ENCODE data around the gene RASGRF2. TPM values are rescaled to one million over a fixed set of nuclear protein-coding genes. Genes with fewer than 3 reads are reported as not detected.

The RASGRF2 gene
- total and polyA plus RNA-seq, 2 of the 13 experiments (the other 11 are each of a cell fraction or from before 2014, with no cell fraction given), result 23.6 to 29.0 TPM

DNA sequence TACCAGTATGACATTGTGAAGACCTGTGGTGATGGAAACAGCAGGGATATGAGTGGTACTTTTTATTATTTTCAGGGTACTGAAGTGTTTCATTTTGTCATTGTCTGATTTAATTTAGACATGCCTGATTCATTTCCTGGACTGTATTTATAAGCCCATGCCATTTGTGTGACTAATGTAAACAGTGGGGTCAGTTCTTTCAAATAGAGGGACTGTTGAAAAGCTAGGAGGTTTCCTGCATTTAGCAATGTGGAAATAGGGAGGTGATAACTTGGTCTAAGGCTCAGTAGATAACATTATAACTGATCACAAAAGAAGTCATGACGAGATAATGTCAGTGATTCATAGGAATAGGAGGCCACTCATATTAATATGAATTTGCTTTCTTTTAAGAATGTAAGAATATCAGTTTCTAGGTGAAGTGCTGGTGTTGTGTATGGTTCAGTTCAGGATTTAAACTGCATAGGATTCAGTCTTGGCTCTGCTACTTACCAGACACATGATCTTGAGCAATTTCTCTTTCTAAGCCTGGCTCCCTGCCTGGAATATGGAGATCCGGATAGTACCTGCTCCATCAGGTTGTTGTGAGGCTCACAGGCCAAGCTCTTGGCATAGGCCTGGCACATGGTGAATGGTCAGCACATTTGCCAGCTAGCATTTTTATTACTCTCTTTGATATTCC lies 7.5 kb downstream of the RASGRF2 start (continued):
- TF ChIP-seq, protein P1, sequence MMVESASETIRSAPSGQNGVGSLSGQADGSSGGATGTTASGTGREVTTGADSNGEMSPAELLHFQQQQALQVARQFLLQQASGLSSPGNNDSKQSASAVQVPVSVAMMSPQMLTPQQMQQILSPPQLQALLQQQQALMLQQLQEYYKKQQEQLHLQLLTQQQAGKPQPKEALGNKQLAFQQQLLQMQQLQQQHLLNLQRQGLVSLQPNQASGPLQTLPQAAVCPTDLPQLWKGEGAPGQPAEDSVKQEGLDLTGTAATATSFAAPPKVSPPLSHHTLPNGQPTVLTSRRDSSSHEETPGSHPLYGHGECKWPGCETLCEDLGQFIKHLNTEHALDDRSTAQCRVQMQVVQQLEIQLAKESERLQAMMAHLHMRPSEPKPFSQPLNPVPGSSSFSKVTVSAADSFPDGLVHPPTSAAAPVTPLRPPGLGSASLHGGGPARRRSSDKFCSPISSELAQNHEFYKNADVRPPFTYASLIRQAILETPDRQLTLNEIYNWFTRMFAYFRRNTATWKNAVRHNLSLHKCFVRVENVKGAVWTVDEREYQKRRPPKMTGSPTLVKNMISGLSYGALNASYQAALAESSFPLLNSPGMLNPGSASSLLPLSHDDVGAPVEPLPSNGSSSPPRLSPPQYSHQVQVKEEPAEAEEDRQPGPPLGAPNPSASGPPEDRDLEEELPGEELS (CRISPR knock-in tag; IDR thresholded peaks at IDR 0.05), result peak; percentile 54; the same call in 1 of the 2 replicates
- TF ChIP-seq GATAD2A (CRISPR knock-in tag; IDR thresholded peaks at IDR 0.05) (peak; percentile 65), ZNF766 (CRISPR knock-in tag; IDR thresholded peaks at IDR 0.05; ENCODE audit: borderline replicate concordance) (no peak), BCL6 (CRISPR knock-in tag; IDR thresholded peaks at IDR 0.05) (peak; percentile 63), CCAR2 (optimal IDR thresholded peaks at IDR 0.05; ENCODE audit: low read depth, low read length) (no peak), ZNF614 (CRISPR knock-in tag; IDR thresholded peaks at IDR 0.05; ENCODE audit: borderline replicate concordance) (no peak), RFXAP (CRISPR knock-in tag; IDR thresholded peaks at IDR 0.05; ENCODE audit: borderline replicate concordance) (no peak), GABPA (IDR thresholded peaks at IDR 0.05; ENCODE audit: low read depth, low read length) (no peak), GABPA (CRISPR knock-in tag; IDR thresholded peaks at IDR 0.05; ENCODE audit: low read depth) (no peak), SIX1 (CRISPR knock-in tag; IDR thresholded peaks at IDR 0.05; ENCODE audit: borderline replicate concordance) (no peak), FOXA1 (IDR thresholded peaks at IDR 0.05) (no peak), FOXA1 (CRISPR knock-in tag; IDR thresholded peaks at IDR 0.05) (peak; percentile 83), ATF7-NPFF (CRISPR knock-in tag; IDR thresholded peaks at IDR 0.05; ENCODE audit: low read depth) (no peak), TEAD3 (CRISPR knock-in tag; optimal IDR thresholded peaks at IDR 0.05; ENCODE audit: borderline replicate concordance) (peak; percentile 51), ZNF292 (CRISPR knock-in tag; IDR thresholded peaks at IDR 0.05; ENCODE audit: borderline replicate concordance, low read depth) (peak; percentile 31; the same call in 1 of the 2 replicates), PHB2 (IDR thresholded peaks at IDR 0.05; ENCODE audit: partially characterized antibody) (no peak), DMAP1 (CRISPR knock-in tag; IDR thresholded peaks at IDR 0.05) (no peak)
- TF ChIP-seq, protein P2, sequence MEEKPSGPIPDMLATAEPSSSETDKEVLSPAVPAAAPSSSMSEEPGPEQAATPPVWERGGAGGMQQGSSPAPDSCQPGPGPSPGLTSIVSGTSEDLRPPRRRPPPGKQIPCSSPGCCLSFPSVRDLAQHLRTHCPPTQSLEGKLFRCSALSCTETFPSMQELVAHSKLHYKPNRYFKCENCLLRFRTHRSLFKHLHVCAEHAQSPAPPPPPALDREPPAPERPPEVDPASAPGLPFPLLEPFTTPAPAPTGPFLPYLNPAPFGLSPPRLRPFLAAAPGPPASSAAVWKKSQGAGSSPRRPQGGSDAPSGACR (CRISPR knock-in tag; IDR thresholded peaks at IDR 0.05), result no peak
- TF ChIP-seq, protein P3, sequence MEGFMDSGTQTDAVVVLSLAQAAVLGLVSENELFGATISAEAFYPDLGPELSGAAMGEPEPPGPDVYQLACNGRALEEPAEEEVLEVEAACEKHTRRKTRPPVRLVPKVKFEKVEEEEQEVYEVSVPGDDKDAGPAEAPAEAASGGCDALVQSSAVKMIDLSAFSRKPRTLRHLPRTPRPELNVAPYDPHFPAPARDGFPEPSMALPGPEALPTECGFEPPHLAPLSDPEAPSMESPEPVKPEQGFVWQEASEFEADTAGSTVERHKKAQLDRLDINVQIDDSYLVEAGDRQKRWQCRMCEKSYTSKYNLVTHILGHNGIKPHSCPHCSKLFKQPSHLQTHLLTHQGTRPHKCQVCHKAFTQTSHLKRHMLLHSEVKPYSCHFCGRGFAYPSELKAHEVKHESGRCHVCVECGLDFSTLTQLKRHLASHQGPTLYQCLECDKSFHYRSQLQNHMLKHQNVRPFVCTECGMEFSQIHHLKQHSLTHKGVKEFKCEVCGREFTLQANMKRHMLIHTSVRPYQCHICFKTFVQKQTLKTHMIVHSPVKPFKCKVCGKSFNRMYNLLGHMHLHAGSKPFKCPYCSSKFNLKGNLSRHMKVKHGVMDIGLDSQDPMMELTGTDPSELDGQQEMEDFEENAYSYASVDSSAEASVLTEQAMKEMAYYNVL (CRISPR knock-in tag; IDR thresholded peaks at IDR 0.05; ENCODE audit: borderline replicate concordance), result no peak
- TF ChIP-seq, protein P4, sequence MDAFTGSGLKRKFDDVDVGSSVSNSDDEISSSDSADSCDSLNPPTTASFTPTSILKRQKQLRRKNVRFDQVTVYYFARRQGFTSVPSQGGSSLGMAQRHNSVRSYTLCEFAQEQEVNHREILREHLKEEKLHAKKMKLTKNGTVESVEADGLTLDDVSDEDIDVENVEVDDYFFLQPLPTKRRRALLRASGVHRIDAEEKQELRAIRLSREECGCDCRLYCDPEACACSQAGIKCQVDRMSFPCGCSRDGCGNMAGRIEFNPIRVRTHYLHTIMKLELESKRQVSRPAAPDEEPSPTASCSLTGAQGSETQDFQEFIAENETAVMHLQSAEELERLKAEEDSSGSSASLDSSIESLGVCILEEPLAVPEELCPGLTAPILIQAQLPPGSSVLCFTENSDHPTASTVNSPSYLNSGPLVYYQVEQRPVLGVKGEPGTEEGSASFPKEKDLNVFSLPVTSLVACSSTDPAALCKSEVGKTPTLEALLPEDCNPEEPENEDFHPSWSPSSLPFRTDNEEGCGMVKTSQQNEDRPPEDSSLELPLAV (CRISPR knock-in tag; conservative IDR thresholded peaks at IDR 0.05; ENCODE audit: low read depth), result no peak
- TF ChIP-seq, protein P5, sequence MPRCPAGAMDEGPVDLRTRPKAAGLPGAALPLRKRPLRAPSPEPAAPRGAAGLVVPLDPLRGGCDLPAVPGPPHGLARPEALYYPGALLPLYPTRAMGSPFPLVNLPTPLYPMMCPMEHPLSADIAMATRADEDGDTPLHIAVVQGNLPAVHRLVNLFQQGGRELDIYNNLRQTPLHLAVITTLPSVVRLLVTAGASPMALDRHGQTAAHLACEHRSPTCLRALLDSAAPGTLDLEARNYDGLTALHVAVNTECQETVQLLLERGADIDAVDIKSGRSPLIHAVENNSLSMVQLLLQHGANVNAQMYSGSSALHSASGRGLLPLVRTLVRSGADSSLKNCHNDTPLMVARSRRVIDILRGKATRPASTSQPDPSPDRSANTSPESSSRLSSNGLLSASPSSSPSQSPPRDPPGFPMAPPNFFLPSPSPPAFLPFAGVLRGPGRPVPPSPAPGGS (CRISPR knock-in tag; IDR thresholded peaks at IDR 0.05), result no peak
- TF ChIP-seq, protein P6, sequence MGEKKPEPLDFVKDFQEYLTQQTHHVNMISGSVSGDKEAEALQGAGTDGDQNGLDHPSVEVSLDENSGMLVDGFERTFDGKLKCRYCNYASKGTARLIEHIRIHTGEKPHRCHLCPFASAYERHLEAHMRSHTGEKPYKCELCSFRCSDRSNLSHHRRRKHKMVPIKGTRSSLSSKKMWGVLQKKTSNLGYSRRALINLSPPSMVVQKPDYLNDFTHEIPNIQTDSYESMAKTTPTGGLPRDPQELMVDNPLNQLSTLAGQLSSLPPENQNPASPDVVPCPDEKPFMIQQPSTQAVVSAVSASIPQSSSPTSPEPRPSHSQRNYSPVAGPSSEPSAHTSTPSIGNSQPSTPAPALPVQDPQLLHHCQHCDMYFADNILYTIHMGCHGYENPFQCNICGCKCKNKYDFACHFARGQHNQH (CRISPR knock-in tag; IDR thresholded peaks at IDR 0.05), result 0 out of 2 replicates have a peak, but pooled peaks have one; percentile 23

Measured in HepG2 (cell line).